Mesodermal cell (in vitro differentiated cells): Measurements from ENCODE around the gene TECPR2.

ENCODE experiments used
- H3K27ac ChIP-seq: 2 replicates; pipeline ENCODE4 v1.7.0; 2013; ENCODE audit warnings: mild to moderate bottlenecking, low read depth, low read length, moderate library complexity; ENCODE audit not compliant: severe bottlenecking
- H3K36me3 ChIP-seq: 2 replicates; pipeline ENCODE4 v1.7.1; 2013; ENCODE audit warnings: mild to moderate bottlenecking, low read length, moderate library complexity; ENCODE audit not compliant: control insufficient read depth, insufficient read depth
- H3K4me1 ChIP-seq: one replicate; pipeline ENCODE4 v1.7.1; 2013; ENCODE audit warnings: mild to moderate bottlenecking, low read length; ENCODE audit not compliant: insufficient read depth, control insufficient read depth, poor library complexity, severe bottlenecking
- H3K4me3 ChIP-seq: 2 replicates; pipeline ENCODE4 v1.7.0; 2013; ENCODE audit warnings: low read length, control low read depth, mild to moderate bottlenecking; ENCODE audit not compliant: insufficient read depth, poor library complexity, severe bottlenecking; ENCODE audit errors: extremely low read depth
- H3K9me3 ChIP-seq: 2 replicates; pipeline ENCODE4 v1.7.1; 2013; ENCODE audit warnings: mild to moderate bottlenecking, low read length, moderate library complexity; ENCODE audit not compliant: control insufficient read depth
- WGBS, 2 experiments: methylation state at CpG; one replicate each; pipeline ENCODE4 v1.1.5; 2013; ENCODE audit warnings: missing lambda C conversion rate in 2 of 2; ENCODE audit not compliant: insufficient coverage in 2 of 2; 5-methylcytosine and 5-hydroxymethylcytosine counted together

Gene TECPR2

GRCh38 chr14:102503641-102504327 is 141.0 kb downstream of the TECPR2 start:
- 96 to 98% methylated on average over 8 to 9 of the region's 12 CpGs for WGBS, 2 experiments
- H3K9me3 ChIP-seq: no peaks in the 10 kb centered on the region
- no peak overlapping the region for H3K4me3 ChIP-seq
- H3K4me1 ChIP-seq: peaks cover 8% of the 10 kb centered on the region
- H3K36me3 ChIP-seq: peaks cover 21% of the 10 kb centered on the region
- H3K27ac ChIP-seq: peak overlapping the region; percentile 6

- 88 to 91% methylated on average over 17 of the region's 18 CpGs for WGBS, 2 experiments
Measured at GRCh38 chr14:102504328-102504999, 141.7 kb downstream of the TECPR2 start.

GRCh38 chr14:102505000-102505619 is 142.4 kb downstream of the TECPR2 start:
- Histone ChIP-seq H3K9me3 (no peaks in the 10 kb centered on the region), H3K4me1 (peaks cover 5% of the 10 kb centered on the region), H3K36me3 (peaks cover 13% of the 10 kb centered on the region), H3K27ac (no peak overlapping the region), H3K4me3 (no peak overlapping the region)
- 94 to 97% methylated on average over 5 to 6 of the region's 7 CpGs for WGBS, 2 experiments

More at GRCh38 chr14:102504328-102504999, 141.7 kb downstream of the TECPR2 start:
- peak overlapping the region; percentile 6 for H3K27ac ChIP-seq
- H3K9me3 ChIP-seq: no peaks in the 10 kb centered on the region
- H3K4me1 ChIP-seq: peaks cover 8% of the 10 kb centered on the region
- peaks cover 16% of the 10 kb centered on the region for H3K36me3 ChIP-seq
- no peak overlapping the region for H3K4me3 ChIP-seq

DNA sequence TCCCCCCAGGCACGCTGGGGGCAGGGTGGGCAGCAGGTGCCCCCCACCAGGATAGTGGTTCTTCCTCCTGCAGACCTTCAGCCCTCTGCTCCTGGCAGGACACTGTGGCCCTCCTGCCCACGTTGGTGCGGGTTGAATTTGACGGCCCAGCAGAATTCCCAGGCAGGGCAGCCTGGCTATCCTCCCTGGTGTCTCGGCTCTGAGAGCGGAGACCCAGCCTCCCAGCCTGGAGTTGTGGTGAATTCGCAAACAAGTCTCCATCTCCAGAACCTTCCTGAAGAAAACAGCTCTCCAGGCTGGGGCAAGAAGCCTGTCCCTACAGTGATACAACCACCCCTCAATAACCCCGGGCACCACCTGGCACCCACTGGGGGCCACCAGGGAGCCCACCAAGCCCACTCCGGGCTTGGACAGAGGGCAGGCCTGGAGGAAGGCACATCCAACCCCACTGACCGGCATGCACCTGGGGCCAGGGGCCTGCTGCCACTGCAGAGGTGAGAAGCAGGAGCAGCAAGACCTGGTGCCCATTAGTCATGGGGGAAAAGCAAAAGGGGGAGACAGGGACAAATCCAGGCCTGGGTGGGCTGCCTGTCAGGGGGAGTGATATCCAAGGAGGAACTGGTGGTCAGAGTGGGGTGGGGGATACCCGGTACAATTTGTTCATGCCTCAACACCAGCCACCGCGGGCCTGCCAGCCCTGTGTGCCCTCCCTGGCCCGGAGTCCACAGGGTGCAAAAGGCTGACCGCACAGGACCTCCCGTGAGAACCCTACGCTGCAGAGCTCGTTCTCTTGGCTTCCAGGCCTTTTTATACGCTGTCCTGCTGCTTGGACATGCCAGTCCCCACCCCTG is 143.3 kb downstream of the TECPR2 start:
- Histone ChIP-seq H3K27ac (no peak overlapping the region), H3K36me3 (peaks cover 13% of the 10 kb centered on the region), H3K9me3 (no peaks in the 10 kb centered on the region), H3K4me1 (no peaks in the 10 kb centered on the region), H3K4me3 (no peak overlapping the region)
- WGBS, 2 experiments: 98 to 99% methylated on average over 16 to 18 of the region's 19 CpGs

- H3K4me3 ChIP-seq: no peak overlapping the region
- H3K27ac ChIP-seq: no peak overlapping the region
- peaks cover 13% of the 10 kb centered on the region for H3K36me3 ChIP-seq
- H3K4me1 ChIP-seq: no peaks in the 10 kb centered on the region
- no peaks in the 10 kb centered on the region for H3K9me3 ChIP-seq
- 95 to 97% methylated on average over 8 to 11 of the region's 11 CpGs for WGBS, 2 experiments
Measured at GRCh38 chr14:102506626-102506925, 143.8 kb downstream of the TECPR2 start.

DNA sequence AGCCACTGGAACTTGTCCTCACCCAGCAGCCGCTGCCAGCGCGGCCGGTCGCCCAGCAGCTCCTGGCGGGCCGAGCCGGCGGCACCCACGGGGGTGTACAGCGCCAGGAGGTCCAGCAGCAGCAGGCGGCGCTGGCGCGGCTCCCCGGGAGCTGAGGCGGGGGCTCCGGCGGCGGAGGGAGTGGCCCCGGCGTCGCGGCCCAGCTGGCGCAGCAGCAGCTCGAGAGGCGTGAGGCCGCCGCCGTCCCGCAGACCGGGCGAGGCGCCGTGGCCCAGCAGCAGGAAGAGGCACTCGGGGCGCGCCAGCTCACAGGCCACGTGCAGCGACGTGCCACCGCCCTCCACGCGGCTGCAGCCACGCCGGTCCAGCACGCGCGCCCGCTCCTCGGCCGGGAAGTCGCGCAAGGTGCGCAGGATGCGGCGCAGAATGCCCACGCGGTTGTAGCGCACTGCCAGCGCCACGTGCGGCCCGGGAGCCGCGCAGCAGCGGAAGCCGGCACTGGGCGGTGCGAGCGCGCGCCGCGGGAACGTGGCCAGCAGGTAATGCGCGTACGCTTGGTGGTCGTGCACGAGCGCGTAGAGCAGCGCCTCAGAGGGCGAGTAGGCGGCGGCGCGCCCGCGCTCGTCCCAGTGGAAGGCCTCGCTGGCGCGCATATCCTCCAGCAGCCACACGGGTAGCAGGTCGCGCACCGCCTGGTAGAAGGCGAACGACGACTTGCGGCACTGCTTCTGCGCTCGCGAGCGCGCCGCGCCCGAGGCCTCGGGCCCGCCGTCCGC is 144.5 kb downstream of the TECPR2 start:
- H3K4me1 ChIP-seq: no peaks in the 10 kb centered on the region
- 97 to 98% methylated on average over 109 to 113 of the region's 115 CpGs for WGBS, 2 experiments
- peaks cover 13% of the 10 kb centered on the region for H3K36me3 ChIP-seq
- H3K9me3 ChIP-seq: no peaks in the 10 kb centered on the region
- H3K27ac ChIP-seq: no peak overlapping the region
- no peak overlapping the region for H3K4me3 ChIP-seq

- Histone ChIP-seq H3K4me3 (no peak overlapping the region), H3K9me3 (no peaks in the 10 kb centered on the region), H3K4me1 (no peaks in the 10 kb centered on the region), H3K27ac (no peak overlapping the region), H3K36me3 (peaks cover 13% of the 10 kb centered on the region)
- WGBS, 2 experiments: 94 to 96% methylated on average over 11 to 18 of the region's 21 CpGs
Measured at GRCh38 chr14:102507857-102508312, 145.1 kb downstream of the TECPR2 start.

GRCh38 chr14:102508410-102508773 is 145.7 kb downstream of the TECPR2 start:
- Histone ChIP-seq H3K9me3 (no peaks in the 10 kb centered on the region), H3K4me1 (no peaks in the 10 kb centered on the region), H3K27ac (no peak overlapping the region), H3K36me3 (peaks cover 13% of the 10 kb centered on the region), H3K4me3 (peak overlapping the region; percentile 51)
- WGBS, 2 experiments: 79 to 83% methylated on average over 10 to 11 of the region's 14 CpGs

DNA sequence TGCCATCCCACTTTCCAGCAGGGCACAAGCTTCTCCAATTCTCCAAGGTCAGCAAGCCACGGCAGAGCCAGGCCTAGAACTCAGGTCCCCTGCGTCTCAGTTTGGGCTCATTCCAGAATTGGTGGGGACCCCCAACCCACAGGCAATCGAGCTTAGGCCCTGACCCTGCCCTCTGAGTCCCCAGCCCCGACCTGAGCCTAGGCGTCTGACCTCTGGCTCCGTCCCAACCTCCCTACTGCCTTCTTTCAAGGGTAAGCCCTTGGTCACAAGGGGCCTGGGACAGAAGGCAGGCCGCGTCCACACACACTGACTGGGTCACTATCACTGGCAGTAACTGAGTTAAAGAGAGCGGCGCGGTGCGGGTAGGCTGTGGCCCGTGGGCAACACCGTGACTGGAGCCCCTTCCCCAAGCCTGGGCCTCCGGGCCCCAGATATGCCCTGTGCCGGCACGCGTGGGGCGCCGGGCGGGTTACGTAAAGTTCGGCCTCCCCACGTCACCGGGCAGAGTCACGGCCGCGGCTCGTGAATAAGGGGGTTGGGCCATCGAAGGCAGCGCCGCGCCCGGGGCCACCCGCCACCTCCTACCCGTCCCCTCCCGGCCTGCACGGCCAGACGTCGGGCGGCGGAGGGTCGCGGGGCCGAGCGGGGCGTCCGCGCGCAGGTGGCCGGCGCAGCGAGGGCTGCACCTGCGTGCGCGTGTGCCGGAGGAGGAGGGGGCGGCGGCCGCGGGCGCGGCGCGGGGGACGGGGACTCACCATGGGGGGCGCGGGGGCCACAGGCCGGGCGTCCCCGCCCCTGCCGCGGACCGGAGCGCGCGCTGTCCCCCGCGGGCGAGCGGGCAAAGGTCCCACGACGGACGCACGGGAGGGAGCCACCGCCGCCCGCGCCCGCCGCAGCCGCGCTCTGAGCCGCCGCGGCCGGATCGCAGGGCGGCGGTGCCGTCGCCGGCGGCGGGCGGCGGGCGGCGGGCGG is 146.3 kb downstream of the TECPR2 start:
- WGBS, 2 experiments: 3 to 4% methylated on average over 63 to 72 of the region's 110 CpGs
- Histone ChIP-seq H3K27ac (no peak overlapping the region), H3K36me3 (peaks cover 13% of the 10 kb centered on the region), H3K9me3 (no peaks in the 10 kb centered on the region), H3K4me3 (peak overlapping the region; percentile 51), H3K4me1 (no peaks in the 10 kb centered on the region)
